ENCODE data around the gene CCDC92.

Gene CCDC92

DNA sequence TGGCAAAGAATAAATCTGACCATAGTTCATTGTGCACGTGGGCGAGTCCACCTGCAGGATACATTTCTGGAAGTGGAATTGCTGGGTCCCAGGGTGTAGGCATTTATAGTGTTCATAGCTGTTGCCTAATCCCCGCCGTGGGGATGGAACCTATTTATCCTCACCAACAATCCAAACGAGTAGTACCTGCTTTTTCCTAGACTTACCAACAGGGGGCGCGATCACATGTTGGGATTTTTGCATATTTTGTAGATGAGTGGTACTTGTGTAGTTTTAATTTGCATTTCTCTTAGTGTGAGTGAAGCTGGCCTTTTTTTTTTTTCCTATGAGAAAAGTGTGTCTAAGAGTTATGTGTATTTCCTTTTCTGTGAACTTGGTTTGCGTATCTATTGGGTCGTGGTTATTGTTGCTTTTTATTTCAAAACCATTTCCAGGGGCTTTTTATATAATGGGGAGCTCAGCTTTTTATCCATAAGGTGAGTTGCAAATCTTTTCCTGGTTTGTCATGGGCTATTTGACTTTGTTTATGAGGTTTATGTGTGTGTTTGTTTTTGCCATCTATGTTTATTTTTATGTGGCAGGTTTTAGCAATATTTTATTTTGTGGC lies 67.2 kb downstream of the CCDC92 start:
- DNase-seq = peak; percentile 4

DNA sequence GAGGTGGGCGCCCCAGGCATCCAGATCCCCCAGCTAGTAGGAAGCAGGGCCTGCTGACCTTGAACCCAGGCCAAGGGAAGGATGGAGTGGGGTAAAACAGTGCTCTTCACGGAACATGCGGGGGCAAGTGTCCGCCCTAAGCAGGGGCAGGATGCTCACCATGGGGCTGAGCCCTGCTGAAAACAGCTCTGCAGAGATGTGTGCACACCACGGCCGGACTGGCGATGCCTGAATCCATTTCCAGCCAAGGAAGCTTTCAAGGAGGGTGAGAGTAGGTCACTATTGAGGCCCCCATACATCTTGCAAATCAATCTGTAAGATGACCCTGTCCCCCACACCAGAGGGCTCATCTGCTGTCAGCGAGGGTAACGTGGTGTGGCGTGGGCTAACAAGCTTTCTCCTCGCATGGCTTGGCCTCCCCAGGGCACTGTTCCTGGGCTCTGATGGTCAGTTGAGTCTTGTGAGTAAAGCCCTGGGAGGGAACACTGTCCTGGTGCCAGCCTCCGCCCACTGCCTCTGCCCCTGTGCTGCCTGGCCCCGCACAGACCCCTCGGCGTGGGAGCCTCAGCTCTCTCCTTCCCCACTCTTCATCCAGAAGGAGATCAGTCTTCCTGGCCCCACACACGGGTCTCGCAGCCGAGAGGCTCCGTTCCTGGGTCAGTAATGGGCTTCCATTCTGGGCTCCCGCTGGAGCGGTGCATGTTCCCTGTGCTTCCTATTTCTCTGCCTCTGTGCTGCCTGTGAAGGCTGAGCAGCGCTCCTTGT lies 69.1 kb downstream of the CCDC92 start:
- no peak for DNase-seq

DNA sequence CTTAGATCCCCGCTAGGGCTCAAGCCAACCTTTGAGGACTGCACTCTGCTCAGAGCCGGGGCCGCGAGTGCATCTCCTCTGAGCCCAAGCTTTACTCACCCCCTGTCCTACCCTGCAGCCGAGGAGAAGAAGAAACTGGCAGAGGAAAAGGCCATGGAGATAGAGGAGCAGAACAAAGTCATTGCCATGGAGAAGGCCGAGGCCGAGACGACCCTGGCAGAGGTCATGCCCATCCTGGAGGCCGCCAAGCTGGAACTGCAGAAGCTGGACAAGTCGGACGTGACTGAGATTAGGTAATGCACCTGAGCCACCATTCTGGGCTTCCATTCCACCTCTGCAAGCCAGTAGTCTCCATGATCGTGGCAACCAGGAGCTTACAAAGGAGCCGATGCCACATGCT lies 69.8 kb downstream of the CCDC92 start:
- no peak for DNase-seq

DNA sequence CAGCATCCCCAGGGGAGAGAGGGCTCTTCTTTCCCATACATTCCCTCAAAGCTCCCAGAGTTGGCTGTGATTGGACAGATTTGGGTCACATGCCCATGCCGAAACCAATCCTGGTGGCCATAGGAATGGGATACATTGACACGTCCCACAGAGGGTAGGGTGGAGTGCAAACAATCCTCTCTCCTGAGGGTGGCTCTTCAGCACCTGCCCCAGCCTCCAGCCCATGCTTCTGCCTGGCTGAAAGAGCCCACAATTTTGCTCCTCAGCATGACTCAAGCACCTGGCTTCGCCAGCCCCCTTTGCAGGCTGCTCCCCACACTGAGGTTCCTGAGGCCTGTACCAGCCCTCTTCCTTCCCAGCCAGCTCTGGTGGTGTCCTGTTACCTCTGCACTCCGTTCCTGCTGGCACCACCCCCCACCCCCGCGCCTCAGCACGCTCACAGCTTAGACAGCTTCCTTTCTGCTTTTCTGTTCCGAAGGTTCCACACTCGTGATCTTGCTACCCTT lies 71.7 kb downstream of the CCDC92 start:
- DNase-seq = no peak

DNA sequence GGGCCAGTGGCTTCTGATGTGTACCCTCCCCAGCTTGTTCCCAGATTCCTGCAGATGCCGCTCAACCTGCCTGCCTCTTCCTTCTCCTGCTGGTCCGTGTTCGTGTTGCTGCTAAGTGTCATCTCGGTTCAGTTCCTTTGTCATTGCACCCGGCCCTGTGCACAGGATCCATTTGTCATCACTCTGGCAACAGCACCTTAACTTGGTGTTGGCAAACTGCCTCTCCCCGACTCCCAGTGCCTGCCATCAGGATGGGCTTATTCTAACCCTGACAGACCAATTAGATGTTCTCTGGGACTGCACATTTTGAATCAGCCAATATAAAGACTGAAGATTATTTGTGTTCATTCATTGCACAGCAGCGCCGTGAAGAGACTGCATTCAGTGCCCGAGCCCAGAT lies 73.3 kb downstream of the CCDC92 start:
- DNase-seq = no peak

DNA sequence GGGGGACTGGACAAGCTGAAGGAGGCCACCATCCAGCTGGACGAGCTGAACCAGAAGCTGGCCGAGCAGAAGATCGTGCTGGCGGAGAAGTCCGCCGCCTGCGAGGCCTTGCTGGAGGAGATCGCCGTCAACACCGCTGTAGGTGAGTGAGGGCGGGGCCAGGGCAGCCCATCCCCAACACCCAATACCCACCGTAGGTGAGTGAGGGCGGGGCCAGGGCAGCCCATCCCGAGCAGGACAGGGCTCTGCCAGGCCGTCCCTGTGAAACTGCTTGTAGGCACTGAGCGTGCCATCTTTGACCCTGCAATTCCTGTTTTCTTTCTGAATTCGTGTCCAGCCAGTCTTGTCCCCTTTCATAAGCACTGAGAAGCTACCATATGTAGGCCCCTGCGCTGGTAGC lies 74.0 kb downstream of the CCDC92 start:
- DNase-seq = no peak

DNA sequence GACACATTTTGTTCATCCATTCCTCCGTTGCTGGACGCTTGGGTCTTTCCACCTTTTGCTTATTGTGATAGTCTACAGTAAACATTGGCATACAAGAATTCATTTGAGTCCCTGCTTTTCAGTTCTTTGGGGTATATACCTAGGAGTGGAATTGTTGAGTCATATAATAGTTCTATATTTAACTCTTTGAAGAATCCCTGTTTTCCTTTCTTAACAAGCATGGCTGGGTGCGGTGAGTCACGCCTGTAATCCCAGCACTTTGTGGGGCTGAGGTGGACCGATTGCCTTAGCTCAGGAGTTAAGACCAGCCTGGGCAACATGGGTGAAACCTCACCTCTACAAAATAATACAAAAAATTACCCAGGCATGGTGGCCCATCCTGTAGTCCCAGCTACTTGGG lies 75.4 kb downstream of the CCDC92 start:
- DNase-seq = no peak

DNA sequence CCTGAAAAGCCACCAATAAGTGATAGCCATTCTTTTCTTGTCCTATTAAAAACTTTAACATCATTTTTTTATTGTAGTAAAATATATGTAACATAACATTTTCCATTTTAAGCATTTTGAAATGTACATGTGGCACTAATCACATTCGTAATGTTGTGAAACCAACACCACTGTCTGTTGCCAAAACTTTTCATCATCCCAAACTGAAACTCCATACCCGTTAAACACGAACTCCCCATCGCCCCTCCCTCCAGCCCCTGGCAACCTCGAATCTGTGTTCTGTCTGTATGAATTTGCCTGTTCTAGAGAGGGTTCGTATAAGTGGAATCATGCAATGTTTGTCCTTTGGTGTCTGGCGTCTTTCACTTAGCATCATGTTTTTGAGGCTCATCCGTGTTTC lies 75.9 kb downstream of the CCDC92 start:
- no peak for DNase-seq

DNA sequence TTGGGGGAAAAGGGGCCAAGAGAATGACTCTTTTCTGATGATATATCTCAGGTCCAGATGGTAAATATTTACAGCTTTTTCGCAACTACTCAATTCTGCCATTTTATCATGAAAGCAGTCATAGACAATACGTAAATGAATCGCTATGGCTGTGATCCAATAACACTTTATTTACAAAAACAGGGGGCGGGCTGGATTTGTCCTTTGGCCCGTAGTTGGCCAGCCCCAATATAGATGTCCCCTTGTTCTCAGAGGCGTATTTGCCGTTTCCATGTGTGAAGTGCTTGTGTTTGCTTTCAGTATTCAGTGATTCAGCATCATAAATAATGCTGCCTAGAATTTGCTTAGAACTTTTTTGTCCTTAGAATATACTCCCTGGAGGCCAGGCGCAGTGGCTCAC lies 77.2 kb downstream of the CCDC92 start:
- no peak for DNase-seq

DNA sequence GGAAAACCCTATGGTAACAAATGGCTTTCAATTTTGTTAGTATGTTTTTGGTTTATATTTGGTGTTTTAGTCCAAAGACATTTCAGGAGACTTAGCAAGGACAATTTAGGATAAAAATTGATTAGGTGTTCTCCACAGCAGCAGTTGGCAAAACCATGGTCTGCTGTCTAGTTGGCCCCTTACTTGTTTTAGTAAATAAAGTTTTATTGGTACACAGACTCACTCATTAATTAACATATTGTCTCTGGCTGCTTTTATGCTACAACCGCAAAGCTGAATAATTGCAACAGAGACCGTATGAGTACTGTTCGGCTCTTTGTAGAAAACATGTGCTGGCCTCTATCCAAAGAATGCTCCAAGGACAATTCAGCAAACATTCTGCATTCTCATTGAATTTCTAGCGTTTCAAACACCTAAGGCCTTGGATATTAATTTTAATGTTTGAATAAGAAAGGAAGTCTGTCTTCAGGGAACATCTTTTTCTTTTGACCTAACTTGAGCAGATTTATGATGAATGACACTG lies 77.7 kb downstream of the CCDC92 start:
- no peak for DNase-seq

DNA sequence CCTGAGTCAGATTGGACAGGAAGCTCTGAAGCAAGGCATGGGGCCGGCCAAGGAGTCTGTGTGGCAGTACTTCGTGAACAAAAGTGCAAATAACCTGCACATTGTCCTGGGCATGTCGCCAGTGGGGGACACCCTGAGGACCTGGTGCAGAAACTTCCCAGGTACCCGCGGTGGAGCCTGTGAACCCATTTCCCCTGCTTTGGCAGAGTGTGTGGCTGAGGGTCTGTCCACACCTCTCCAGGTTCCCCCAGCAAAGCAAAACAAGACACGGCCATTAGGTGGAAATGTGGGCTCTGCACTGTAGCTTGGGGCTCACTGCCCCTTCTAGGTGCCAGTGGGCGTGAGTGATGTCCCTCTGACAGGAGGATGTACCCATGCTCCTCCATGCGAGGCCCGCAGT lies 79.4 kb downstream of the CCDC92 start:
- no peak for DNase-seq

DNA sequence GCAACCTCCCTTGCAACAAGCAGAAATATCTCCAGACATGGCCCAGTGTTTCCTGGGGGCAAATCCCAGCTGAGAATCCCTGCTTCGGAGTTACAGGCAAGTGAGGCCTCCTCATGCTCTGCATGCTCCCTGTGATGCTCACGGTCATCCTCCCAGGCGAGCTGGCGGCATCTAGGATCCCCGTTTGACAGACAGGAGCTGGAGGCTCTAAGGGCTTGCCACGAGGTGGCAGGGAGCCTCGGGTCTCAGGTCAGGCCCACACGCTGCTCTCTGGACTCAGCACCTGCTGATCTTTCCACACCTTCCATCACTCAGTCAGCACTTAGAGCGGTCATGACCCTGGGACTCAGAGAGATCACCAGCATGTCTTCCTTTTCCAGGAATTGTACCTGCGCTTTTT lies 79.8 kb downstream of the CCDC92 start:
- no peak for DNase-seq

DNA sequence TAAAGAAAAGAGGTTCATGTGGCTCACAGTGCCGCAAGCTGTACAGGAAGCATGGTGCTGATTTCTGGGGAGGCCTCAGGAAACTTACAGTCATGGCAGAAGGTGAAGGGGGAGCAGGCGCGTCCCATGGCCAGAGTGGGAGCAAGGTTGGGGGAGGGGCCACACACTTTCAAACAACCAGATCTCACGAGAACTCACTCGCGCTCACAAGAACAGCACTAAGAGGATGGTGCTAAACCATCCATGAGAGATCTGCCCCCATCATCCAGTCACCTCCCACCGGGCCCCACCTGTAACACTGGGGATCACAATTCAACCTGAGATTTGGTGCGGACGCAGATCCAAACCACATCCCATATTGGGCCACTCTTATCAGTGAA lies 80.5 kb downstream of the CCDC92 start:
- DNase-seq = no peak

DNA sequence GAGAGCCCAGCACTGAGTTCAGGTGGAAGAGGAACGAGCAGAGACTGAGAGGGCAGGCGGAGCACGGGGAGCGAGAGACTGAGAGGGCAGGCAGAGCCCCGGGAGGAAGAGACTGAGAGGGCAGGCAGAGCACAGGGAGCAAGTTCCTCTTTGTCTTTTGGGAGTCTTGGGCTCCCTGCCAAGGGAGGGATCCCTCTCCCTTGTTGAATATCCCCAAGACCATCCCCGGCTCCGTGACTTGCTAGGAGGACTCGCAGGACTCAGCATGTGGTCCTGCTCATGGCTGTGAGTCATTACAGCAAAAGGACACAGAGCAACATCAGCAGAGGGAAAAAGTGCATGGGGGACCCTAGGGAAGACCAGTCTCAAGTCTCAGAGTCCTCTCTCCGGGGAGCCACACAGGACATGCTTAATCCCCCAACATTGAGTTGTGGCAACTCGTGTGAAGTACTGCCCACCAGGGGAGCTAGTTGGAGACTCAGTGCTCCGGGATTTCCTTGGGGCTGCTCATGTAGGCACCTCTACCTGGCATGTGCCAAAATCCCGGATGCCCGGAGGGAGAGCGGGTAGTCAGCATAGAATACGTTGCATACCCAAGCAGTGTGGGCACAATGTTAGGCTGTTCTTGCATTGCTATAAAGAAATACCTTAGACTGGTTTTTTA lies 81.0 kb downstream of the CCDC92 start:
- DNase-seq = no peak

DNA sequence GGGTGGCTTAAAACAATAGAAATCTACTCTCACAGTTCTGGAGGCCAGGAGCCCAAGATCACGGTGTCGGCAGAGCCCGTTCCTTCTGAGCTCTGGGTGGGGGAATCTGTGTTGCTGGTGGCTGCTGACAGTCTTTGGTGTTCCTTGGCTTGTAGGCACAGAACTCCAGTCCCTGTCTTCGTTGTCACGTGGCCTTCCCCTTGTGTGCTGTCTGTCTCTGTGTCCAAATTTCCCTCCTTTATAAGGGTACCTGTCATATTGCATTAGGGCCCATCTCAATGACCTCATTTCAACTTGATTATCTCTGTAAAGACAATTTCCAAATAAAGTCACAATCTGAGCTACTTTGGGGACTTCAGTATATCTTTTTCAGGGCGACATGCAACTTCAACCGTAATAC lies 81.6 kb downstream of the CCDC92 start:
- DNase-seq = no peak

DNA sequence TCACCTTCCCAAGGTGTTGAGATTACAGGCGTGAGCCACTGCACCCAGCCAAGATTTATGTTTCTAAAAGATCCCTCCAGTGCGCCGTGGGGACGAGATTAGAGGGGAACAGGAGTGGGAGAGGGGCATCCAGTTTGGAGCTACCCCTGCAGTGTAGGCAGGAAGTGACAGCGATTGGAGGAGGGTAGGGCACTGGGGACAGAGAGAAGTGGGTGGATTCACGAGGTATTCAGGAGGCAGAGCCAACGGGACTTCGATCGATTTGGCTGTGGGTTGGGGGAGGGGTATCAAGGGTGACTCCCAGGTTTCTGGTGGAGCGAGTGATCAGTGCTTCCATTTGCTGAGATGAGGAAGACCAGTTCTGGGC lies 82.1 kb downstream of the CCDC92 start:
- DNase-seq = no peak

DNA sequence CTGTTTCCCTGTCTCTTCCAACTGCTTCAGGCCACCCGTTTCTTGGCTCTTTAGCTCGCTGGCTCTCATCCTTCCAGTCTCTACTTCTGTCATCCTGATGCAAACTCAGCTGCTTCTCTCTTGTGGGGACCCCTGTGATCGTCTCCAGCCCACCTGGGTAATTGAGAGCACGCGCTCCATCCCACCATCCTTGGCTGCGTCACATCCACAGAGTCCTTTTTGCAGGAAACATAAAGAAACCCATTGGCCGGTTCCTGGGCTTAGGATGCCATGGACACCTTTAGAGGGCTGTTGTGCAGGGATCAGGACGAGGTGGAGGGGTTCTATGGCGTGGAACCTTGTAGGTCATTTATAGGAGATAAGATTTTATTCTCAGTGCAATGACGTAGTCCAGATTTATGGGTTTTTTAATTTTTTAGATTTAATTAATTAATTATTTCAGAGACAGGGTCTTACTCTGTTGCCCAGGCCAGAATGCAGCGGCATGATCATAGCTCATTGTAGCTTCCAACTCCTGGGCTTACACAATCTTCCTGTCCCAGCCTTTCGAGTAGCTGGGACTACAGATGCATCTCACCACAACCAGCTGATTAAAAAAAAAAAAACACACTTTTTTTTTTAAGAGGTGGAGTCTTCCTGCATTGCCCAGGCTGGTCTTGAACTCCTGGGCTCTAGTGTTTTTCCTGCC lies 82.6 kb downstream of the CCDC92 start:
- DNase-seq = no peak

DNA sequence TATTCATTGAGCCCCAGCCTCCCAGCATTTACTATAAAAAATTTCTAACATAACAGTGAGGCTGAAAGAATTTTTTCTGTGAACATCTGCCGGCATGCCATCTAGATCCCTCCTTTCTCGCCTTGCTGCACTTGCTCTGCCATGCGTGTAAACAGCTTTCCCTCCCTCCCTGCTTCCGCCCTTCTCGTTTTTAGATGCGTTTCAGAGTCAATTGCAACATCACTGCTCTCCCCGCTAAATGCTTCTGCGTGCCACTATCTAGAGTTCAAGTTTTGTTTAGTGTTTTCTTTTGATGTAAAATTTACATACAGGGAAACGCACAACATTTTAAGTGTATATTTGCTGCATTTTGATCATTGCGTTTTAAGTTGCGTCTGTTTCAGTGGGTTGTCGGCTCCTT lies 83.6 kb downstream of the CCDC92 start:
- no peak for DNase-seq

DNA sequence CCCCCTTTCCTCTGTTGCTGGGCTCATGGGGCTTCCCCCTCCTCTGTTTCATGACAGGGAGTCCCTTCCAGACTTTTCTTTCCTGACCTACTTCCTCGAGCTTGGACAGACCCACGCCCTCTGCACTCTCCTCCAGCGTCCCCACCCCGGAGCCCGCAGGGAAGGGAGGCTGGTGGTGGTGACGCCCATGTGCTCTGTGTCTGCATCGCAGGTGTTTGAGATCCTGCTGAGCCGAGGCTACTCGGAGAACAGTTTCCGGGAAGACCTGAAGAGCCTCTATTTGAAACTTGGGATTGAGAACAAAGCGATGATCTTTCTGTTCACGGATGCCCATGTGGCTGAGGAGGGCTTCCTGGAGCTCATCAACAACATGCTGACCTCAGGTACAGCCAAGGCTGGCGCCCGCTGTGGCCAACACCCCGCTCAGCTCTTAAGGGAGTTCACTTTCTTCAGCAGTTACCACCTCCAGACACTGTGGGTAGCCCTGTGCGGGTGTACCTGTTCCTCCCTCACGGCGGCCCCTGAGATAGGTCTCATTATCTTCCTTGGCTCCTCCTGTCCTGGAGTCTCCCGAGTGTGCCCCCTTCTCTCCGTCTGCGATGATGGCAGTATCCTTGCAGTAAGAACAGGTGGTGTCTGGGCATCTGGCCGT lies 85.6 kb downstream of the CCDC92 start:
- no peak for DNase-seq

DNA sequence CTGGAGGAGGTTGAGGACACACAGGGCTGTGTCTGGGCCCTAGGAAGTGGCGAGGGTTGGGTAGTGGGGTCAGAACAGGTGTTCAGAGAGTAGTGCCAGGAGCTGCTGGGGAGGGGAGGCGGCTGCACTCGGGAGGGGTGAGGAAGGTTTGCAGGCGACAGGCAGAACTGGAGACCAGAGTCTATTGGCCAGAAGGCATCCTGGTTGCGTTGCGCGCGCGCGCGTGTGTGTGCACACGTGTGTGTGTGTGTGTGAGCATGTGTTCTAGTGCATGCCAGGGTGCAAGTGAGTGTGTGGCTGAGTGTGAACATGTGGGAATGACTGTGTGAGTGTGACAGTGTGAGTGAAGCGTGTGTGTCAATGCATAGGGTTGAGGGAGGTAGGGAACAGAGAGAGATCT lies 86.4 kb downstream of the CCDC92 start:
- no peak for DNase-seq
